Heart left ventricle (tissue), 16 donors: ENCODE results near the gene TMBIM1. TPM values are rescaled to one million over a fixed set of nuclear protein-coding genes. Genes with fewer than 3 reads are reported as not detected.

Experiments used
- ATAC-seq, 4 donors: fragments of 200-7000 bp; cut with Tn5 transposase; one replicate each; pipeline ENCODE4 v1.9.1; 2020 to 2022; ENCODE audit warnings: moderate library complexity in 4 of 4, mild to moderate bottlenecking in 3 of 4, moderate number of reproducible peaks in 1 of 4
- DNase-seq, 5 donors: peaks; one replicate each; pipeline ENCODE4 v3.0.0-alpha.2; 2020
- H3K27ac ChIP-seq, 12 donors: fragments of 200-600 bp; sonication (generic) in 4 of 12; one replicate each; pipeline versions ENCODE4 v1.5.0 to v1.8.0; 2016 to 2022; ENCODE audit warnings: mild to moderate bottlenecking in 2 of 12
- H3K27me3 ChIP-seq, 9 donors: fragments of 200-600 bp; sonication (generic) in 2 of 9; one replicate each; pipeline versions ENCODE4 v1.5.1 to v1.8.0; 2016 to 2022; ENCODE audit warnings: mild to moderate bottlenecking in 3 of 9
- H3K36me3 ChIP-seq, 9 donors: fragments of 200-600 bp; sonication (generic) in 2 of 9; one replicate each; pipeline versions ENCODE4 v1.5.0 to v1.8.0; 2018 to 2022; ENCODE audit warnings: mild to moderate bottlenecking in 2 of 9
- H3K4me1 ChIP-seq, 12 donors: fragments of 200-600 bp; sonication (generic) in 4 of 12; one replicate each; pipeline versions ENCODE4 v1.5.0 to v1.8.0; 2016 to 2022; ENCODE audit warnings: mild to moderate bottlenecking in 3 of 12
- H3K4me3 ChIP-seq, 12 donors: fragments of 200-600 bp; sonication (generic) in 4 of 12; one replicate each; pipeline versions ENCODE4 v1.5.0 to v1.8.0; 2017 to 2022; ENCODE audit warnings: mild to moderate bottlenecking in 9 of 12, moderate library complexity in 4 of 12
- H3K9me3 ChIP-seq, 12 donors: fragments of 200-600 bp; sonication (generic) in 4 of 12; one replicate each; pipeline versions ENCODE4 v1.5.0 to v1.8.0; 2016 to 2022; ENCODE audit warnings: mild to moderate bottlenecking in 1 of 12
- CTCF ChIP-seq, 12 donors: fragments of 200-600 bp; sonication (generic) in 4 of 12; IDR thresholded peaks; one replicate each; pipeline versions ENCODE4 v1.5.0 to v1.8.0; 2018 to 2022; ENCODE audit warnings: antibody characterized with exemption in 12 of 12, mild to moderate bottlenecking in 5 of 12
- POLR2A ChIP-seq, 2 donors: fragments of 450-650 bp; IDR thresholded peaks; one replicate each; pipeline ENCODE4 v1.6.1; 2017; ENCODE audit warnings: antibody characterized with exemption in 2 of 2, mild to moderate bottlenecking in 2 of 2, moderate library complexity in 2 of 2
- WGBS, 4 donors: extraction: QIAGEN DNeasy Blood & Tissue Kit in 2 of 4; methylation state at CpG; one replicate each; pipeline versions ENCODE4 v1.1.5 to v1.1.7; 2013 to 2018; 5-methylcytosine and 5-hydroxymethylcytosine counted together
- intact Hi-C, 10 donors: fragments of 100-400 bp; cut with DNase I; formaldehyde crosslinking; loops; one replicate each; pipeline versions ENCODE4 v1.11.1 to v1.14.2; 2022
- polyA plus RNA-seq, 2 donors: library from polyadenylated mRNA; stranded (reverse); fragments of 200-250 nt; gene quantifications; one replicate each; pipeline ENCODE4 v1.2.3, GENCODE V29; 2013
- total RNA-seq, 9 donors: library from RNA; depleted of rRNA in 2 of 9; stranded (reverse); fragments of >200 nt in 2 of 9; fragmentation: NEBNext Ultra II Directional in 3 of 9; extraction: Animal tissue kit (Norgen Biotek cat#: 25700) in 3 of 9; gene quantifications; one replicate each; pipeline versions ENCODE4 v1.1.0 to v1.2.4, GENCODE V29; 2016 to 2023
- donor health status: ischemic (EF 13 %, LVEDD 7.1; RV severe dilation, severe dysfunction).
- donor health status: healthy with polysubstance abuse.
- donor health status: DM: no; HTN: yes; CAD: no.
- donor health status: DM: no; HTN: no; CAD: no.
- donor health status: ischemic (EF 25% LVEDD 6.9; RV normal size, moderate dysfunction).
- donor health status: ischemic (EF 25% LVEDD 5.7; RV mildly dilated, moderate dysfunction).
- donor health status: healthy.
- donor health status: DM: yes; HTN: yes; CAD: no.
- donor health status: ischemic (EF 35%, LVEDD 5.7; RV mildly dilated, moderate dysfunction).
- donor health status: nonischemic (EF 11% LVEDD 7.7; RV severe dilation, severe dysfunction).
- donor health status: DM: yes; HTN: yes; CAD: no.
- donor health status: PGD.
- donor health status: ischemic (EF 29% LVEDD 5.4; RV normal size, mild dysfunction).
- donor health status: nonischemic (EF 23%, LVEDD 6.1; RV moderate dilation, normal function).

The TMBIM1 gene
- total and polyA plus RNA-seq, 11 donors = 41.8 to 208 (median 126) TPM

GRCh38 chr2:218329826-218330593 is 37.7 kb upstream of the TMBIM1 start:
- Histone ChIP-seq H3K27me3 (no peaks in the 10 kb centered on the region), H3K4me1 (peaks cover 0 to 81% (median 5%) of the 10 kb centered on the region in 12 donors), H3K9me3 (peaks cover 0 to 3% (median 0%) of the 10 kb centered on the region in 12 donors), H3K4me3 (no peak overlapping the region), H3K27ac (peak overlapping the region in 1 of 12 donors; percentile 93), H3K36me3 (no peaks in the 10 kb centered on the region)
- no peak for ATAC-seq
- DNase-seq = no peak
- intact Hi-C loops = no loop called here
- WGBS, 4 donors = 78 to 87% (median 80%) methylated on average over 7 to 8 of the region's 8 CpGs
- TF ChIP-seq POLR2A (IDR thresholded peaks at IDR 0.05) = no peak
- no peak for TF ChIP-seq CTCF (IDR thresholded peaks at IDR 0.05)

GRCh38 chr2:218329027-218329825 is 36.9 kb upstream of the TMBIM1 start:
- DNase-seq = no peak
- H3K4me3 ChIP-seq = no peak overlapping the region
- 88 to 90% (median 89%) methylated on average over 18 of the region's 18 CpGs for WGBS, 4 donors

GRCh38 chr2:218328294-218328693 is 36.0 kb upstream of the TMBIM1 start:
- H3K4me1 ChIP-seq = peaks cover 3 to 86% (median 12%) of the 10 kb centered on the region in 12 donors
- no peak for DNase-seq
- peak overlapping the region in 1 of 12 donors; percentile 49 for H3K27ac ChIP-seq
- no peaks in the 10 kb centered on the region for H3K36me3 ChIP-seq
- no peaks in the 10 kb centered on the region for H3K9me3 ChIP-seq
- TF ChIP-seq CTCF (IDR thresholded peaks at IDR 0.05) = no peak
- no peak for TF ChIP-seq POLR2A (IDR thresholded peaks at IDR 0.05)
- H3K27me3 ChIP-seq = no peaks in the 10 kb centered on the region
- no peak for ATAC-seq
- no peak overlapping the region for H3K4me3 ChIP-seq
- 92 to 98% (median 96%) methylated on average over 2 of the region's 2 CpGs for WGBS, 4 donors
- intact Hi-C loops = no loop called here

More at GRCh38 chr2:218329027-218329825, 36.9 kb upstream of the TMBIM1 start:
- peaks cover 0 to 86% (median 6%) of the 10 kb centered on the region in 12 donors for H3K4me1 ChIP-seq
- H3K27me3 ChIP-seq = no peaks in the 10 kb centered on the region
- TF ChIP-seq CTCF (IDR thresholded peaks at IDR 0.05) (no peak), POLR2A (IDR thresholded peaks at IDR 0.05) (no peak)
- no peak for ATAC-seq
- intact Hi-C loops = no loop called here
- no peaks in the 10 kb centered on the region for H3K36me3 ChIP-seq
- H3K27ac ChIP-seq = peak overlapping the region in 1 of 12 donors; percentile 93
- H3K9me3 ChIP-seq = no peaks in the 10 kb centered on the region
